ENCODE data around the gene TEX19.
"Not testable (repeated sequence)": the region's sequence is repeated elsewhere in the genome, so short reads cannot be mapped to it uniquely, and the experiment has no call there.

TEX19 gene

DNA sequence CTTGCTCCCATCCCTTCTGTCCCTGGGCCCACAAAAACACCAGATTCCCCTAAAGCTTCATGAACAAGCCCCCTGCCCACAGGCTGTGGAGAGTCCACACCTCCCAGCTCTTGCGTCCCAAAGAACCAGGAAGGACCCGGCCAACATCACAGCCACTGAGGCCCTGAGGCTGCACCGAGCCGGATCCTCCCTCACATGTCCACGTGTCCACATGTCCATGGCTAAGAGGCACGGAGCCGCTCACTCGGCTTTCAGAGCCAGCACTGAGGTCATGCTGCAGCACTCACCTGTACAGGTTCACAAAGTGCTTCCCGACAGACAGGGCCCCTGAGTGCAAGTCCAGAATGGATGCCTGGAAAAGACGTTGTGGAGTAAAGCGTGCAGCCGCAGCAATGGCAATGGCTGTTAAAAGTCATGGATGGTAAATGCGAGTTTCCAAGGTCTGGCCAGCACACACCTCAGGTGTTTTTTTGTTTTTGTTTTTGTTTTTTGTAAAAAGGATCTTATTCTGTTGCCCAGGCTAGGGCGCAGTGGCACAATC is 47.2 kb downstream of the TEX19 start:
- no peak overlapping the region for H3K4me3 ChIP-seq (ENCODE audit: low read depth, low read length)

DNA sequence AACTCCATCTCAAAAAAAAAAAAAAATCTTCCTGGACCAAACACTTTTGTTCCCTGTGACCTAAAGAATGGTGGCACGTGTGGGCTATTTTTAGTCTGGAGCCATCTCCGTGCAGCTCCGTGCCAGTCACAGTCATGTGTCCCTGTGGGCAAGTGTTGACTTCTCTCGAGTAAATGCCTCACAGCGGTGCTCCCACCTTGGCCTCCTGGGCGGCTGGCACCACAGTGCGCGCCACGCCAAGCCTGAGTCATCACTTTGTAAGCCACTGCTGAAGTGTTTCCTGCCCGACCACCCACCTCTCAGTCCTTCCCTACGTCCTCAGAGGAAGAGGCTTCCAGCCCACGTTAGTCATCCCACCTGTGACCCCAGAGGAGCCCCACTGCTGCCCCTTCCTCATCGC is 48.2 kb downstream of the TEX19 start:
- H3K4me3 ChIP-seq (ENCODE audit: low read depth, low read length): no peak overlapping the region

DNA sequence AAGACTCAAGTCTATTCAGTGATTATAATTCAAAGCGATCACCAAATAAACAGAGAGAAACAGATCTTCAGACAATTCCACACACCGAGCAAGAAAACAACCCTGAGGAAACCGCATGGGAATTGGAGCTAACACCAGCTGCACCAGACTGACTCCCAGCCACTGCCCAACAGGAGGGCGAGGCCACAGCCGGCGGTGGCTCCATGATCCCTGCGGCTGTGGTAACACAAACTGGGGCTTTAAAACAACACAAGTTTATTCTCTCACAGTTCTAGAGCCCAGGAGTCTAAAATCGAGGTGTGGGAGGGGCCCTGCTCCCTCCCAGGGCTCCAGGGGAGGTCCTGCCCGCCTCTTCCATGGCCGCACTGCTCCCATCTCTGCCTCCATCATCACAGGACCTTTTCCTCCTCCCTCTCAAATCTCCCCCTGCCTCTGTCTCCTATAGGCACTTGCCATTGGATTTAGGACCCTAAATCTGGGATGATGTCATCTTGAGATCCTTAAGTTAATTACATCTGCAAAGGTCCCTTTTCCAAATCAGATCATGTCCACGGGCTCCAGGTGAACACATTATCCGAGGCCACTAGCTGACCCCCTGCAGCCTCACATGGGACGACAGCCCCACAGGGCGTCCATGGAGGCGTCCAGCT is 49.4 kb downstream of the TEX19 start:
- no peak overlapping the region for H3K4me3 ChIP-seq (ENCODE audit: low read depth, low read length)

GRCh38 chr17:82408938-82409318 is 49.9 kb downstream of the TEX19 start:
- no peak overlapping the region for H3K4me3 ChIP-seq (ENCODE audit: low read depth, low read length)

DNA sequence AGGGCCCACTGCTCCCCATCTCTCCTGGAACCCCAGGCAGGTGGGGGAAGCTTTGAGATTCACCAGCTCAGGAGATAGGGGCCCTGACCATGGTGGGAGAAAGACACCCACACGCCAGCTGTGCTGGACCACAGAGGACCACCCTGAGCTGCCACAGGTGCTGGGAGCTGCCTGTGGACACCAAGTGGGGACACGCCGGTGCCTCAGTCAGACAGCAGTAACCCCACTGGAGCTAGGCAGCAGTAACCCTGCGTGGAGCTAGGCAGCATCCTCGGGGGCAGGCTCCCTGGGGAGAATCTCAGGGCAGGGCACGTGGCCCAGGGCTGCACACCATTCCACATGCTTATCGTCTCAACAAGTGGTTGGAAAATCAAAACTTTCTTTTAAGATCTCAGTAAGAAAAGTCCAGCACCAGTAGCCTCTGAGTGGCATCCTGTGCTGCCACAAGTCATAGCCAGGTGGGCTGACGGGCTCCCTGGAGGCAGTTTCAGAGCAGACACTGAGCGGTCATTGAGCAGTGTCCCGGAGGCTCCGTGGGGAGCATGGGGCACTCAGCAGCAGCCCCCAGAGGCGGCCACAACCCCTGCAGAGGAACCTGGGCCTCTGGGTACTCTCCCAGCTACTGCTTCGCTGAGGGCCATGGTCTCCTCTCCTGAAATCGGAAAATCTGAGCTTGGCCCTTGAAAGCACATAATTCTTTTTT is 51.1 kb downstream of the TEX19 start:
- no peak overlapping the region for H3K4me3 ChIP-seq (ENCODE audit: low read depth, low read length)

GRCh38 chr17:82411396-82412053 is 52.5 kb downstream of the TEX19 start:
- H3K4me3 ChIP-seq (ENCODE audit: low read depth, low read length): no peak overlapping the region

DNA sequence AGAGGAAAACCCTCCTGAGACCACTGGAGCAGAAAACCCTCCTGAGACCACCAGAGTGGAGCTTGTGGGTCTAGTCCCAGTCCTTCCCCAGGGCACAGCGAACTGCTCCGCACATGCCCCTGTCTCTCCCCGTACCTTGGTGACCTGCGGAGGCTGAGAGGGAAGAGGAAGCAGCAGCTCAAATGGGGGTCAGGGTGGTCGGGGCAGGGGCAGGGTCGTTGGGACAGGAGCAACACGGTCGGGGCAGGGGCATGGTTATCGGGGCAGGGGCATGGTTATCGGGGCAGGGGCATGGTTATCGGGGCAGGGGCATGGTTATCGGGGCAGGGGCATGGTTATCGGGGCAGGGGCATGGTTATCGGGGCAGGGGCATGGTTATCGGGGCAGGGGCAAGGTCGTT is 53.0 kb downstream of the TEX19 start:
- not testable (repeated sequence) for H3K4me3 ChIP-seq (ENCODE audit: low read depth, low read length)

GRCh38 chr17:82412535-82413520 is 53.8 kb downstream of the TEX19 start:
- H3K4me3 ChIP-seq (ENCODE audit: low read depth, low read length): no peak overlapping the region
